Panc1 (cell line): ENCODE data around the gene LINGO1. TPM values are rescaled to one million over a fixed set of nuclear protein-coding genes. Genes with fewer than 3 reads are reported as not detected.

Experiments used
- ATAC-seq: fragments of 200-7000 bp; cut with Tn5 transposase; 2 replicates; pipeline ENCODE4 v1.9.1; 2020; ENCODE audit warnings: mild to moderate bottlenecking, moderate library complexity
- BruUV-seq: library from RNA; stranded (reverse); fragments of 400-500 nt; replicated peaks from 2 replicates; lab custom pipeline; 2021; lab: Mats Ljungman, UMichigan
- CTCF ChIA-PET: fragments of 300-600 bp; sonication (Branson Sonifier 250); formaldehyde crosslinking; loops from one replicate; lab custom pipeline; 2022; ENCODE audit warnings: antibody characterized with exemption; lab: Charles Lee
- POLR2A ChIA-PET: fragments of 300-600 bp; sonication (Branson Sonifier 250); formaldehyde crosslinking; loops from one replicate; lab custom pipeline; 2022; ENCODE audit warnings: antibody characterized with exemption; lab: Charles Lee
- DNase-seq: peaks from one replicate; pipeline ENCODE4 v3.0.0-alpha.2; 2010; ENCODE audit warnings: low read depth, low spot score
- H3K27ac ChIP-seq: 2 replicates; pipeline ENCODE4 v1.5.1; 2011; ENCODE audit warnings: mild to moderate bottlenecking, low read length, inconsistent platforms
- H3K27me3 ChIP-seq: fragments of 200-500 bp; sonication (Bioruptor generic); 2 replicates; pipeline ENCODE4 v1.6.0; 2014; ENCODE audit warnings: low read length, inconsistent platforms; ENCODE audit not compliant: control insufficient read depth, insufficient read depth
- H3K36me3 ChIP-seq: fragments of 200-500 bp; sonication (Bioruptor generic); 2 replicates; pipeline ENCODE4 v1.5.1; 2014; ENCODE audit warnings: inconsistent platforms, mild to moderate bottlenecking, low read length, moderate library complexity; ENCODE audit not compliant: control insufficient read depth, insufficient read depth
- H3K4me1 ChIP-seq: 2 replicates; pipeline ENCODE4 v1.5.1; 2011; ENCODE audit warnings: inconsistent platforms, mild to moderate bottlenecking, low read length, moderate library complexity; ENCODE audit not compliant: control insufficient read depth, insufficient read depth
- H3K4me3 ChIP-seq, 2 experiments: 2 replicates each; pipeline ENCODE4 v1.5.1; 2011 to 2012; ENCODE audit warnings: low read depth in 2 of 2, low read length in 2 of 2, mild to moderate bottlenecking in 2 of 2, inconsistent platforms in 1 of 2, moderate library complexity in 1 of 2
- H3K9me3 ChIP-seq: fragments of 200-500 bp; sonication (Bioruptor generic); 2 replicates; pipeline ENCODE4 v1.5.1; 2014; ENCODE audit warnings: low read depth, mild to moderate bottlenecking, inconsistent platforms, low read length, moderate library complexity; ENCODE audit not compliant: control insufficient read depth, insufficient read depth
- CTCF ChIP-seq: fragments of 450-650 bp; IDR thresholded peaks from 2 replicates; pipeline ENCODE4 v1.5.1; 2017; ENCODE audit warnings: mild to moderate bottlenecking
- POLR2AphosphoS5 ChIP-seq: IDR thresholded peaks from 2 replicates; pipeline ENCODE4 v1.6.1; 2012; ENCODE audit warnings: mild to moderate bottlenecking, low read depth, low read length, moderate library complexity
- REST ChIP-seq, 2 experiments: IDR thresholded peaks; 2 replicates each; pipeline ENCODE4 v1.6.1; 2011 to 2012; ENCODE audit warnings: low read depth in 2 of 2, control low read depth in 1 of 2, low read length in 1 of 2, mild to moderate bottlenecking in 1 of 2, moderate library complexity in 1 of 2; ENCODE audit not compliant: insufficient read depth in 1 of 2
- SIN3A ChIP-seq: IDR thresholded peaks from 2 replicates; pipeline ENCODE4 v1.6.1; 2012; ENCODE audit warnings: low read depth, mild to moderate bottlenecking, low read length, moderate library complexity, borderline replicate concordance; ENCODE audit not compliant: insufficient read depth
- TCF7L2 ChIP-seq: IDR thresholded peaks from 2 replicates; pipeline ENCODE4 v1.6.1; 2011; ENCODE audit warnings: mild to moderate bottlenecking, low read depth, low read length, inconsistent platforms
- in situ Hi-C: cut with HindIII; loops from 2 replicates; pipeline ENCODE4 v1.10.0; 2016; ENCODE audit warnings: low sequenced_read_pairs, low pct_unique_long_range_greater_than_20kb
- intact Hi-C: fragments of 100-400 bp; cut with micrococcal nuclease; formaldehyde crosslinking; loops from one replicate; pipeline ENCODE4 v1.10.0; 2022; ENCODE audit not compliant: unreplicated experiment
- total RNA-seq: library from RNA; stranded (reverse); gene quantifications from one replicate; pipeline ENCODE4 v1.2.1, GENCODE V29; 2021; ENCODE audit not compliant: unreplicated experiment

The LINGO1 gene
- total RNA-seq, 1 experiment from 2014 or later, result 18.2 TPM

- DNase-seq (no peak), ATAC-seq (no peak)
- H3K4me1 ChIP-seq, result no peaks in the 10 kb centered on the region
- CTCF ChIA-PET, result interaction anchor here (0.6 kb wide), 1 partner anchor 407 kb away, joined by 8 read pairs; no protein-coding TSS in a partner anchor
- H3K4me3 ChIP-seq, result no peak overlapping the region
- intact Hi-C loops, result no loop called here
- no peaks in the 10 kb centered on the region for H3K9me3 ChIP-seq
- in situ Hi-C loops, result no loop called here
- no peaks in the 10 kb centered on the region for H3K36me3 ChIP-seq
- no peak overlapping the region for H3K27ac ChIP-seq
- POLR2A ChIA-PET, result no interaction called here
- no peak for TF ChIP-seq CTCF
- TF ChIP-seq REST (IDR thresholded peaks at IDR 0.05; ENCODE audit: insufficient read depth in 1 of 2, low read depth in 2 of 2, low read length in 1 of 2), result no peak
- TF ChIP-seq TCF7L2, result no peak
- TF ChIP-seq POLR2AphosphoS5, result no peak
- TF ChIP-seq SIN3A, result no peak
- BruUV-seq, result no TSS peak
- H3K27me3 ChIP-seq, result no peaks in the 10 kb centered on the region
Observed at GRCh38 chr15:77596821-77597803, 35.6 kb downstream of the LINGO1 start.

GRCh38 chr15:77595231-77595630 lies 37.5 kb downstream of the LINGO1 start:
- no peak for ATAC-seq
- no peak overlapping the region for H3K27ac ChIP-seq
- no peak overlapping the region for H3K4me3 ChIP-seq
- POLR2A ChIA-PET, result no interaction called here
- peaks cover 4% of the 10 kb centered on the region; the same call in 1 of the 2 replicates for H3K4me1 ChIP-seq
- DNase-seq, result no peak
- H3K27me3 ChIP-seq, result no peaks in the 10 kb centered on the region
- CTCF ChIA-PET, result no interaction called here
- H3K36me3 ChIP-seq, result no peaks in the 10 kb centered on the region
- no TSS peak for BruUV-seq
- in situ Hi-C loops, result no loop called here
- intact Hi-C loops, result no loop called here
- no peak for TF ChIP-seq SIN3A
- TF ChIP-seq TCF7L2, result no peak
- no peak for TF ChIP-seq REST (IDR thresholded peaks at IDR 0.05; ENCODE audit: insufficient read depth in 1 of 2, low read depth in 2 of 2, low read length in 1 of 2)
- no peak for TF ChIP-seq CTCF
- no peak for TF ChIP-seq POLR2AphosphoS5
- H3K9me3 ChIP-seq, result no peaks in the 10 kb centered on the region
